Stimulated activated CD4-positive, alpha-beta T cell treated with anti-CD3 and anti-CD28 coated beads, Interleukin-12 subunit alpha, Interleukin-12 subunit beta, amount 100 ng/mL, for 48 hours (primary cell): ENCODE results near the gene TSFM.

Experiments
- DNase-seq, 3 donors: peaks; one replicate each; pipeline ENCODE4 v3.0.0-alpha.2; 2020; ENCODE audit warnings: low read depth in 2 of 3, low spot score in 1 of 3

The TSFM gene

GRCh38 chr12:57833672-57834071 is 51.1 kb downstream of the TSFM start:
- DNase-seq, result no peak

GRCh38 chr12:57834086-57834876 is 51.7 kb downstream of the TSFM start:
- no peak for DNase-seq

- no peak for DNase-seq
Measured at GRCh38 chr12:57835366-57836288, 53.0 kb downstream of the TSFM start.

GRCh38 chr12:57836442-57837375 is 54.1 kb downstream of the TSFM start:
- DNase-seq, result no peak

- DNase-seq, result no peak
Measured at GRCh38 chr12:57837864-57838562, 55.4 kb downstream of the TSFM start.

- DNase-seq, result no peak
Measured at GRCh38 chr12:57838594-57839302, 56.2 kb downstream of the TSFM start.

GRCh38 chr12:57839996-57840395 is 57.4 kb downstream of the TSFM start:
- no peak for DNase-seq

GRCh38 chr12:57840726-57841125 is 58.1 kb downstream of the TSFM start:
- no peak for DNase-seq

GRCh38 chr12:57841445-57841844 is 58.9 kb downstream of the TSFM start:
- DNase-seq, result no peak

GRCh38 chr12:57842342-57843294 is 60.0 kb downstream of the TSFM start:
- DNase-seq, result no peak

- peak in 1 of 3 donors; percentile 35 for DNase-seq
Measured at GRCh38 chr12:57844709-57845477, 62.3 kb downstream of the TSFM start.

GRCh38 chr12:57845478-57846284 is 63.1 kb downstream of the TSFM start:
- peak; percentile 32 to 60 (median 52) for DNase-seq

GRCh38 chr12:57846285-57846576 is 63.6 kb downstream of the TSFM start:
- DNase-seq, result no peak

GRCh38 chr12:57846577-57847319 is 64.2 kb downstream of the TSFM start, which contains the start of gene CTDSP2:
CTDSP2 (minus strand) TSS chr12:57846729; CDS start chr12:57846435, 294 bp downstream.
- peak; percentile 87 to 95 (median 89) for DNase-seq
